ENCODE data around the gene POLR2A.

Gene POLR2A

DNA sequence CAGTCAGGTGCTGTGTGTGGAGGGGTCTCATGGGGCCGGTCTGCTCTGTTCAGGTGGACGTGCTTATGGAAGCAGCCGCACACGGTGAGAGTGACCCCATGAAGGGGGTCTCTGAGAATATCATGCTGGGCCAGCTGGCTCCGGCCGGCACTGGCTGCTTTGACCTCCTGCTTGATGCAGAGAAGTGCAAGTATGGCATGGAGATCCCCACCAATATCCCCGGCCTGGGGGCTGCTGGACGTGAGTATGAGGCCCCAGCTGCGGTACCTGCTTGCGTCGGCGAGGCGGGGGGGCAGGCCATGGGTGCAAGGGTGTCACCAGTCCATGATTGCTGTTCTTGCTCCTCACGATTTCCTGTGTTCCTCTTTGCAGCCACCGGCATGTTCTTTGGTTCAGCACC, 27.9 kb downstream of the POLR2A start:
- Histone ChIP-seq H3K4me1 (no peaks in the 10 kb centered on the region), H3K4me3 (ENCODE audit: low read depth, low read length) (no peak overlapping the region), H2AFZ (no peak overlapping the region), H3K27ac (no peak overlapping the region), H3K9me3 (ENCODE audit: control insufficient read depth, low read length) (no peaks in the 10 kb centered on the region), H3K9ac (no peak overlapping the region), H3K4me2 (ENCODE audit: low read length) (no peak overlapping the region), H3K36me3 (ENCODE audit: control insufficient read depth, insufficient read depth, low read length) (no peaks in the 10 kb centered on the region), H3K27me3 (ENCODE audit: control insufficient read depth, insufficient read depth, low read length) (no peaks in the 10 kb centered on the region), H3K79me2 (no peaks in the 10 kb centered on the region)
- TF ChIP-seq, protein P1, sequence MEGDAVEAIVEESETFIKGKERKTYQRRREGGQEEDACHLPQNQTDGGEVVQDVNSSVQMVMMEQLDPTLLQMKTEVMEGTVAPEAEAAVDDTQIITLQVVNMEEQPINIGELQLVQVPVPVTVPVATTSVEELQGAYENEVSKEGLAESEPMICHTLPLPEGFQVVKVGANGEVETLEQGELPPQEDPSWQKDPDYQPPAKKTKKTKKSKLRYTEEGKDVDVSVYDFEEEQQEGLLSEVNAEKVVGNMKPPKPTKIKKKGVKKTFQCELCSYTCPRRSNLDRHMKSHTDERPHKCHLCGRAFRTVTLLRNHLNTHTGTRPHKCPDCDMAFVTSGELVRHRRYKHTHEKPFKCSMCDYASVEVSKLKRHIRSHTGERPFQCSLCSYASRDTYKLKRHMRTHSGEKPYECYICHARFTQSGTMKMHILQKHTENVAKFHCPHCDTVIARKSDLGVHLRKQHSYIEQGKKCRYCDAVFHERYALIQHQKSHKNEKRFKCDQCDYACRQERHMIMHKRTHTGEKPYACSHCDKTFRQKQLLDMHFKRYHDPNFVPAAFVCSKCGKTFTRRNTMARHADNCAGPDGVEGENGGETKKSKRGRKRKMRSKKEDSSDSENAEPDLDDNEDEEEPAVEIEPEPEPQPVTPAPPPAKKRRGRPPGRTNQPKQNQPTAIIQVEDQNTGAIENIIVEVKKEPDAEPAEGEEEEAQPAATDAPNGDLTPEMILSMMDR (IDR thresholded peaks at IDR 0.05), result no peak

DNA sequence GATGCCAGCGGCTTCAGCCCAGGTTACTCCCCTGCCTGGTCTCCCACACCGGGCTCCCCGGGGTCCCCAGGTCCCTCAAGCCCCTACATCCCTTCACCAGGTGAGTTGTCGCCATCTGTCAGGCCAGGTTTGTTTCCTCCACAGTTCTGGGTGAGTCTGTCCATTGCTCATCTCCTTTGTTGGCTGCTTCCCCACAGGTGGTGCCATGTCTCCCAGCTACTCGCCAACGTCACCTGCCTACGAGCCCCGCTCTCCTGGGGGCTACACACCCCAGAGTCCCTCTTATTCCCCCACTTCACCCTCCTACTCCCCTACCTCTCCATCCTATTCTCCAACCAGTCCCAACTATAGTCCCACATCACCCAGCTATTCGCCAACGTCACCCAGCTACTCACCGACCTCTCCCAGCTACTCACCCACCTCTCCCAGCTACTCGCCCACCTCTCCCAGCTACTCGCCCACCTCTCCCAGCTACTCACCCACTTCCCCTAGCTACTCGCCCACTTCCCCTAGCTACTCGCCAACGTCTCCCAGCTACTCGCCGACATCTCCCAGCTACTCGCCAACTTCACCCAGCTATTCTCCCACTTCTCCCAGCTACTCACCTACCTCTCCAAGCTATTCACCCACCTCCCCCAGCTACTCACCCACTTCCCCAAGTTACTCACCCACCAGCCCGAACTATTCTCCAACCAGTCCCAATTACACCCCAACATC, 28.8 kb downstream of the POLR2A start:
- no peaks in the 10 kb centered on the region for H3K36me3 ChIP-seq (ENCODE audit: control insufficient read depth, insufficient read depth, low read length)
- no peaks in the 10 kb centered on the region for H3K9me3 ChIP-seq (ENCODE audit: control insufficient read depth, low read length)
- TF ChIP-seq, protein P1 (IDR thresholded peaks at IDR 0.05), result no peak

DNA sequence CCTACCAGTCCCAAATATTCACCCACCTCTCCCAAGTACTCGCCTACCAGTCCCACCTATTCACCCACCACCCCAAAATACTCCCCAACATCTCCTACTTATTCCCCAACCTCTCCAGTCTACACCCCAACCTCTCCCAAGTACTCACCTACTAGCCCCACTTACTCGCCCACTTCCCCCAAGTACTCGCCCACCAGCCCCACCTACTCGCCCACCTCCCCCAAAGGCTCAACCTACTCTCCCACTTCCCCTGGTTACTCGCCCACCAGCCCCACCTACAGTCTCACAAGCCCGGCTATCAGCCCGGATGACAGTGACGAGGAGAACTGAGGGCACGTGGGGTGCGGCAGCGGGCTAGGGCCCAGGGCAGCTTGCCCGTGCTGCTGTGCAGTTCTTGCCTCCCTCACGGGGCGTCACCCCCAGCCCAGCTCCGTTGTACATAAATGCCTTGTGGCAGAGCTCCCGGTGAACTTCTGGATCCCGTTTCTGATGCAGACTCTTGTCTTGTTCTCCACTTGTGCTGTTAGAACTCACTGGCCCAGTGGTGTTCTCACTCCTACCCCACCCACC, 29.8 kb downstream of the POLR2A start:
- Histone ChIP-seq H3K9me3 (ENCODE audit: control insufficient read depth, low read length) (no peaks in the 10 kb centered on the region), H3K4me2 (ENCODE audit: low read length) (no peak overlapping the region), H2AFZ (no peak overlapping the region), H3K4me1 (no peaks in the 10 kb centered on the region), H3K27ac (no peak overlapping the region), H3K4me3 (ENCODE audit: low read depth, low read length) (no peak overlapping the region), H3K9ac (no peak overlapping the region), H3K27me3 (ENCODE audit: control insufficient read depth, insufficient read depth, low read length) (no peaks in the 10 kb centered on the region), H3K79me2 (no peaks in the 10 kb centered on the region), H3K36me3 (ENCODE audit: control insufficient read depth, insufficient read depth, low read length) (no peaks in the 10 kb centered on the region)
- TF ChIP-seq, protein P1 (IDR thresholded peaks at IDR 0.05), result no peak

More for the DNA sequence above, 28.8 kb downstream of the POLR2A start:
- H2AFZ ChIP-seq, result no peak overlapping the region
- no peaks in the 10 kb centered on the region for H3K79me2 ChIP-seq
- H3K27ac ChIP-seq, result no peak overlapping the region
- H3K27me3 ChIP-seq (ENCODE audit: control insufficient read depth, insufficient read depth, low read length), result no peaks in the 10 kb centered on the region
- H3K4me1 ChIP-seq, result no peaks in the 10 kb centered on the region
- no peak overlapping the region for H3K9ac ChIP-seq
- H3K4me3 ChIP-seq (ENCODE audit: low read depth, low read length), result no peak overlapping the region
- H3K4me2 ChIP-seq (ENCODE audit: low read length), result no peak overlapping the region

DNA sequence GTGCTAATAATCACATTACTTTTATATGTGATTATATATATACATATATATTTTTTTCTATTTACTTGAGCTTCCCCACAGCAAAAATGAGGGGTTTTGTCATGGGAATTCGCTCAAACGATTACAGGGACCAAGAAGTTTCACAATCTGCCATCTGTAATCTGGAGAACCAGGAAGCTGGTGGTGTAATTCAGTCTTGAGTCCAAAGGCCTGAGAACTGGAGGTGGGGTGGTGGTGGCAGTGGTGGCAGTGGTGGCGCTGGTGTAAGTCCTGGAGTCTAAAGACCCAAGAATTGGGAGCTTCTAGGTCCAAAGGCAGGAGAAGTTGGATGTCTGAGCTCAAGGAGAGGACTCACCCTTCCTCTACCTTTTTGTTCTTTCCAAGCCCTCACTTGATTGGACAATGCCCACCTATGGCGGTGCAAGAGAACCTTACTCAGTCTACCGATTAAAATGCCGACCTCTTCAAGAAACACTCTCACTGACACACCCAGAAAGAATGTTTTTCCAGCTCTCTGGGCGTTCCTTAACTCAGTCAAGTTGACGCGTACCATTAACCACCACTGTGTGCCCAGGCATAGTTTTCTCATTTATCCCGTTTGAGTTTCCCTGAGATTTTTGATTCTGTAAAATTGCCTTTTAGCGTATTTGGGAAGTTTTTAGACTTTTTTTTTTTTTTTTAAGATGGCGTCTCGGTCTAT, 31.9 kb downstream of the POLR2A start:
- Histone ChIP-seq H3K4me3 (ENCODE audit: low read depth, low read length) (no peak overlapping the region), H3K27me3 (ENCODE audit: control insufficient read depth, insufficient read depth, low read length) (no peaks in the 10 kb centered on the region), H3K4me2 (ENCODE audit: low read length) (no peak overlapping the region), H3K9me3 (ENCODE audit: control insufficient read depth, low read length) (no peaks in the 10 kb centered on the region), H3K9ac (no peak overlapping the region), H3K4me1 (no peaks in the 10 kb centered on the region), H3K79me2 (no peaks in the 10 kb centered on the region), H3K36me3 (ENCODE audit: control insufficient read depth, insufficient read depth, low read length) (no peaks in the 10 kb centered on the region), H2AFZ (no peak overlapping the region), H3K27ac (no peak overlapping the region)
- TF ChIP-seq, protein P1 (IDR thresholded peaks at IDR 0.05), result no peak
